Trophoblast cell (in vitro differentiated cells and primary cell): ENCODE data around the gene SSBP3.

Experiments
- DNase-seq, 2 donors: peaks; one replicate each; pipeline ENCODE4 v3.0.0-alpha.2; 2016
- H2AFZ ChIP-seq: 2 replicates; pipeline ENCODE4 v1.6.1; 2013; ENCODE audit warnings: low read length, moderate library complexity, mild to moderate bottlenecking; ENCODE audit not compliant: insufficient read depth, poor library complexity
- H2AK5ac ChIP-seq: 2 replicates; pipeline ENCODE4 v1.6.1; 2013; ENCODE audit warnings: mild to moderate bottlenecking, low read length
- H2BK120ac ChIP-seq: 2 replicates; pipeline ENCODE4 v1.6.1; 2013; ENCODE audit warnings: low read length, mild to moderate bottlenecking, moderate library complexity; ENCODE audit not compliant: insufficient read depth, poor library complexity
- H2BK12ac ChIP-seq: 2 replicates; pipeline ENCODE4 v1.6.1; 2013; ENCODE audit warnings: mild to moderate bottlenecking, low read length, moderate library complexity
- H2BK5ac ChIP-seq: 2 replicates; pipeline ENCODE4 v1.6.1; 2013; ENCODE audit warnings: low read length, low read depth, moderate library complexity, mild to moderate bottlenecking; ENCODE audit not compliant: poor library complexity
- H3K14ac ChIP-seq: 2 replicates; pipeline ENCODE4 v1.6.1; 2013; ENCODE audit warnings: mild to moderate bottlenecking, low read length
- H3K18ac ChIP-seq: 2 replicates; pipeline ENCODE4 v1.6.1; 2013; ENCODE audit warnings: mild to moderate bottlenecking, low read length
- H3K23ac ChIP-seq: 2 replicates; pipeline ENCODE4 v1.6.1; 2013; ENCODE audit warnings: low read length
- H3K27ac ChIP-seq: 2 replicates; pipeline ENCODE4 v1.5.1; 2013; ENCODE audit warnings: low read depth, mild to moderate bottlenecking, inconsistent platforms, low read length, moderate library complexity
- H3K27me3 ChIP-seq: 2 replicates; pipeline ENCODE4 v1.6.1; 2013; ENCODE audit warnings: inconsistent platforms, mild to moderate bottlenecking, low read length, moderate library complexity; ENCODE audit not compliant: insufficient read depth
- H3K36me3 ChIP-seq, 2 experiments: 1 replicate in 1 of 2; 2 replicates in 1 of 2; pipeline ENCODE4 v1.6.1; 2013; ENCODE audit warnings: low read length in 2 of 2, mild to moderate bottlenecking in 2 of 2, moderate library complexity in 1 of 2; ENCODE audit not compliant: insufficient read depth in 2 of 2, control insufficient read depth in 1 of 2
- H3K4ac ChIP-seq: 2 replicates; pipeline ENCODE4 v1.6.1; 2013; ENCODE audit warnings: low read depth, mild to moderate bottlenecking, low read length, moderate library complexity
- H3K4me1 ChIP-seq, 2 experiments: 1 replicate in 1 of 2; 2 replicates in 1 of 2; pipeline ENCODE4 v1.6.1; 2013; ENCODE audit warnings: low read length in 2 of 2, mild to moderate bottlenecking in 2 of 2, moderate library complexity in 1 of 2; ENCODE audit not compliant: insufficient read depth in 2 of 2, control insufficient read depth in 1 of 2
- H3K4me2 ChIP-seq: 2 replicates; pipeline ENCODE4 v1.6.1; 2013; ENCODE audit warnings: inconsistent platforms, mild to moderate bottlenecking, low read length, moderate library complexity
- H3K4me3 ChIP-seq: 2 replicates; pipeline ENCODE4 v1.5.1; 2013; ENCODE audit warnings: mild to moderate bottlenecking, low read depth, low read length, inconsistent platforms
- H3K79me1 ChIP-seq: one replicate; pipeline ENCODE4 v1.6.1; 2013; ENCODE audit warnings: low read length
- H3K79me2 ChIP-seq: 2 replicates; pipeline ENCODE4 v1.6.1; 2013; ENCODE audit warnings: low read length, mild to moderate bottlenecking; ENCODE audit not compliant: control insufficient read depth, insufficient read depth, poor library complexity
- H3K9ac ChIP-seq: 2 replicates; pipeline ENCODE4 v1.6.1; 2013; ENCODE audit warnings: mild to moderate bottlenecking, low read length
- H3K9me3 ChIP-seq: 2 replicates; pipeline ENCODE4 v1.6.1; 2013; ENCODE audit warnings: low read depth, mild to moderate bottlenecking, control low read depth, inconsistent platforms, low read length; ENCODE audit not compliant: insufficient read depth
- H4K12ac ChIP-seq: 2 replicates; pipeline ENCODE4 v1.6.1; 2013; ENCODE audit warnings: low read depth, mild to moderate bottlenecking, low read length, moderate library complexity
- H4K8ac ChIP-seq: 2 replicates; pipeline ENCODE4 v1.6.1; 2013; ENCODE audit warnings: low read depth, mild to moderate bottlenecking, low read length, moderate library complexity
- H4K91ac ChIP-seq: one replicate; pipeline ENCODE4 v1.6.1; 2013; ENCODE audit warnings: low read depth, mild to moderate bottlenecking, low read length, moderate library complexity
- WGBS: extraction: QIAGEN DNeasy Blood & Tissue Kit; methylation state at CpG from one replicate; pipeline ENCODE4 v1.1.7; 2013; ENCODE audit warnings: missing lambda C conversion rate; ENCODE audit not compliant: insufficient read length, insufficient coverage; ENCODE audit errors: extremely low coverage; 5-methylcytosine and 5-hydroxymethylcytosine counted together

SSBP3 gene

DNA sequence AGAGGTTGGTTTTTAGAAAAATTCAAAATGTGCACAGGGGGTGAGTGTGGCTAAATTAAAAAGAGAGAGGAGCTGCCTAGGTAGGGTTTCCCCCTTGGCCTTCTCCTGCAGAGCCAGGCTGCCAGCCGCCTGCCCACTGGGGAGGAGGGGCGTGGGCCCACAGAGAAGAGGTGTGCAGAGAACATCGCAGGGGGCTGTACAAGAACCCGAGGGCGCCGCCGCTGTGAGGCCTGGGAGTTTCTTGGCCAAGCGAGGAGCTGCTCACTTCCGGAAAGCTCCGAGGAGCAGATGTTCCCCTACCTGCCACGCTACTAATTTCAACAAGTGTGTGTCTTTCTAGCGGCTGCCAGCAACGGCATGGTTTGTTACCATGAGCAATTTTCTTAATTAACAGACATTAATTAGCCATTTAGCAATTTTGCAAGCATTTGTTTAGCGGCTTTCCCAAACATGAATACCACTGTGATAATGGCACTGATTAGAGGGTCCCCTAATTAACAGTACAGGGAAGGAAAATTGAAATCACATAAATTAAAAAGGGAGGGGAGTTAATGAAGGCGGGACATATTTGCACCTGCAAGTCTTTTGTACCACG is 146.6 kb downstream of the SSBP3 start:
- WGBS, result no CpG with 5 or more reads among the region's 16 CpGs
- H3K79me2 ChIP-seq, result no peaks in the 10 kb centered on the region
- no peak overlapping the region for H4K91ac ChIP-seq
- H2AFZ ChIP-seq, result no peak overlapping the region
- no peak overlapping the region for H4K12ac ChIP-seq
- no peak overlapping the region for H2BK12ac ChIP-seq
- no peak overlapping the region for H3K4me2 ChIP-seq
- peaks cover 0 to 4% of the 10 kb centered on the region in 2 experiments for H3K4me1 ChIP-seq
- H3K9ac ChIP-seq, result no peak overlapping the region
- H2BK120ac ChIP-seq, result no peak overlapping the region
- no peaks in the 10 kb centered on the region for H3K9me3 ChIP-seq
- DNase-seq, result no peak
- no peak overlapping the region for H2AK5ac ChIP-seq
- H4K8ac ChIP-seq, result no peak overlapping the region
- no peaks in the 10 kb centered on the region for H3K27me3 ChIP-seq
- no peak overlapping the region for H3K23ac ChIP-seq
- no peak overlapping the region for H3K18ac ChIP-seq
- no peaks in the 10 kb centered on the region for H3K79me1 ChIP-seq
- no peak overlapping the region for H3K4me3 ChIP-seq
- H3K27ac ChIP-seq, result no peak overlapping the region
- H3K4ac ChIP-seq, result no peak overlapping the region
- peaks cover 22 to 26% of the 10 kb centered on the region in 2 experiments for H3K36me3 ChIP-seq
- H3K14ac ChIP-seq, result no peak overlapping the region
- H2BK5ac ChIP-seq, result no peak overlapping the region

DNA sequence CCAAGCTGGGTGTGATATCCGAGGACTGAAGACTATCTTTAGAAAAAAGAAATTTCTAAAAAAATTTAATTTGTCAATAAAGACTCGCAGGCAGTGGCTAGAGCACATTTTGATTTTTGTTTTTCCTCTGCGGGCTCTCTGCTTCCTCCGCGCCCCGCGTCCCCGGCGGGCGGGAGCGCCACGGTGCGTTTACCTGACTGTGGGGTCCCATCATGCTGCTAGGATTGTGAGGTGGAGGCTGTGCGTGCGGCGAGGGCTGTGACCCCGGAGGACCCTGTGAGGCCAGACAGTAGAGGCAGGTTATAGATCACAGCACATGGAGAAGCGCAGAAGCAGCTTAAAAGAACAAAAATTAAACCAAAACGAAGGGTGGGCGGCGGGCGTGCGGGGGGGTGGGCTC is 148.3 kb downstream of the SSBP3 start:
- H3K23ac ChIP-seq, result no peak overlapping the region
- WGBS, result no CpG with 5 or more reads among the region's 23 CpGs
- H3K9ac ChIP-seq, result no peak overlapping the region
- no peak overlapping the region for H2AK5ac ChIP-seq
- H4K12ac ChIP-seq, result no peak overlapping the region
- H3K79me1 ChIP-seq, result no peaks in the 10 kb centered on the region
- no peaks in the 10 kb centered on the region for H3K79me2 ChIP-seq
- H2BK12ac ChIP-seq, result no peak overlapping the region
- no peak for DNase-seq
- H3K4me2 ChIP-seq, result no peak overlapping the region
- no peak overlapping the region for H3K4ac ChIP-seq
- no peak overlapping the region for H3K14ac ChIP-seq
- peaks cover 11 to 15% of the 10 kb centered on the region in 2 experiments for H3K4me1 ChIP-seq
- H2BK120ac ChIP-seq, result no peak overlapping the region
- H3K27me3 ChIP-seq, result no peaks in the 10 kb centered on the region
- H3K27ac ChIP-seq, result no peak overlapping the region
- no peak overlapping the region for H4K91ac ChIP-seq
- H2AFZ ChIP-seq, result no peak overlapping the region
- H3K18ac ChIP-seq, result no peak overlapping the region
- peaks cover 14 to 18% of the 10 kb centered on the region in 2 experiments for H3K36me3 ChIP-seq
- H3K9me3 ChIP-seq, result no peaks in the 10 kb centered on the region
- H4K8ac ChIP-seq, result no peak overlapping the region
- H2BK5ac ChIP-seq, result no peak overlapping the region
- H3K4me3 ChIP-seq, result no peak overlapping the region

GRCh38 chr1:54257346-54257620 is 148.9 kb downstream of the SSBP3 start:
- Histone ChIP-seq H3K36me3 (peaks cover 14 to 18% of the 10 kb centered on the region in 2 experiments), H2BK120ac (no peak overlapping the region), H3K4ac (no peak overlapping the region), H3K79me2 (no peaks in the 10 kb centered on the region), H4K8ac (no peak overlapping the region), H4K91ac (no peak overlapping the region), H2BK12ac (no peak overlapping the region), H3K9ac (no peak overlapping the region), H4K12ac (no peak overlapping the region), H3K27me3 (no peaks in the 10 kb centered on the region), H3K27ac (no peak overlapping the region), H3K4me3 (no peak overlapping the region), H3K18ac (no peak overlapping the region), H3K9me3 (no peaks in the 10 kb centered on the region), H3K14ac (no peak overlapping the region), H3K23ac (no peak overlapping the region), H3K4me1 (peaks cover 11 to 15% of the 10 kb centered on the region in 2 experiments), H2AK5ac (no peak overlapping the region), H3K4me2 (no peak overlapping the region), H2AFZ (no peak overlapping the region), H3K79me1 (no peaks in the 10 kb centered on the region), H2BK5ac (no peak overlapping the region)
- DNase-seq, result no peak
- WGBS, result no CpG with 5 or more reads among the region's 10 CpGs

GRCh38 chr1:54256522-54257345 is 149.5 kb downstream of the SSBP3 start:
- Histone ChIP-seq H3K27me3 (no peaks in the 10 kb centered on the region), H2AFZ (no peak overlapping the region), H3K79me2 (no peaks in the 10 kb centered on the region), H4K91ac (no peak overlapping the region), H3K79me1 (no peaks in the 10 kb centered on the region), H2BK12ac (no peak overlapping the region), H4K12ac (no peak overlapping the region), H3K4me3 (no peak overlapping the region), H3K36me3 (peaks cover 16 to 21% of the 10 kb centered on the region in 2 experiments), H3K4me2 (no peak overlapping the region), H3K23ac (no peak overlapping the region), H2BK120ac (no peak overlapping the region), H2AK5ac (no peak overlapping the region), H3K18ac (no peak overlapping the region), H3K14ac (no peak overlapping the region), H3K4me1 (peaks cover 11 to 15% of the 10 kb centered on the region in 2 experiments), H3K9ac (no peak overlapping the region), H2BK5ac (no peak overlapping the region), H3K9me3 (no peaks in the 10 kb centered on the region), H3K4ac (no peak overlapping the region), H4K8ac (no peak overlapping the region), H3K27ac (no peak overlapping the region)
- no peak for DNase-seq
- no CpG with 5 or more reads among the region's 13 CpGs for WGBS
